Skin epidermis (tissue), 12 donors: Measurements from ENCODE around the gene YPEL3.
A peak's percentile ranks its signal among the peaks of the same experiment; 100 is the strongest.

Source experiments
- H3K27ac ChIP-seq, 21 experiments: fragments of 200-600 bp; sonication (generic) in 11 of 21; one replicate each; pipeline ENCODE4 v1.5.0; 2020; ENCODE audit warnings: mild to moderate bottlenecking in 3 of 21, inconsistent platforms in 2 of 21, moderate library complexity in 2 of 21
- H3K4me3 ChIP-seq, 7 experiments: fragments of 200-600 bp; sonication (generic) in 2 of 7; one replicate each; pipeline ENCODE4 v1.5.0; 2020; ENCODE audit warnings: inconsistent platforms in 2 of 7, mild to moderate bottlenecking in 2 of 7, moderate library complexity in 1 of 7

YPEL3 gene

DNA sequence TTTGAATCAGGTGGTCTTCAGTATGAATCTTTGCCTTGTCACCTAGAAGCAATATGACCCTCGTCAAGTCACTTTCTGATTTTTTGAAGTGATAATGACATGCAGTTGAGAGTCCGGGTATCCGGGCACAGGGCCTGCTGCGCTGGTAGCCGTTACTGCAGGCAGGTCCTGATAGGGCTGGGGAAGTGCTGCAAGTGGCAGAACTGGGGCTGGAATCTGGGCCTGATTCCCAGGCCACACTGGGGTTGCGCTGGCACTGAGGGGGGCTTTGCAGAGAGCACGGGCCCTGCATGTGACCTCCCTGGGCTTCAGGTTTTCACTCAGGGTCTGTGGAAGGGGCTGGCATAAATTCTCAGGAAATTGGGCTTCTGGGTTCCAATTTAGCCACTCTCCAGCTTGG, 17.3 kb downstream of the YPEL3 start:
- H3K4me3 ChIP-seq: no peak overlapping the region
- H3K27ac ChIP-seq: no peak overlapping the region

DNA sequence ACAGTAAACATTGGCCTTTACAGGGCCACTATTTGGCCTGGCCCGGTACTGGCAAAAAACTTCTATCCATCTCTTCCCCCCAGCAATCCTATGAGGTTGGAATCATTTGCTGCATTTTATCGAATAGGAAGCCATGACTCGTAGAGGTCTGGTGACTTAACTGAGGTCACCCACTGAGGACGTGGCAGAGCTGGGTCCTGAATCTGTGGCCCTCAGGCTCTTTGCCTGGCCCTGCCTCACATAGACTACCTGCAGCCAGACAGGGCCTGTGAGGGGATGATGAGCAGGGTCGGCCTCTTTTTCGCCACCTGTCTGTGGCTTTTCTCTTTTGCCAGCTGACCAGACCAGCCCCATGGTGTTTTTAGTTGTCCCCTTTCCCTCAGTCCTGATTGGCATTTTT, 18.4 kb downstream of the YPEL3 start:
- H3K4me3 ChIP-seq: no peak overlapping the region

GRCh38 chr16:30076276-30076791, 19.7 kb downstream of the YPEL3 start:
- peak overlapping the region; percentile 86 to 99 (median 95) for H3K4me3 ChIP-seq

More for the DNA sequence above, 18.4 kb downstream of the YPEL3 start:
- peak overlapping the region in 2 of 21 experiments; percentile 26 to 100 for H3K27ac ChIP-seq

DNA sequence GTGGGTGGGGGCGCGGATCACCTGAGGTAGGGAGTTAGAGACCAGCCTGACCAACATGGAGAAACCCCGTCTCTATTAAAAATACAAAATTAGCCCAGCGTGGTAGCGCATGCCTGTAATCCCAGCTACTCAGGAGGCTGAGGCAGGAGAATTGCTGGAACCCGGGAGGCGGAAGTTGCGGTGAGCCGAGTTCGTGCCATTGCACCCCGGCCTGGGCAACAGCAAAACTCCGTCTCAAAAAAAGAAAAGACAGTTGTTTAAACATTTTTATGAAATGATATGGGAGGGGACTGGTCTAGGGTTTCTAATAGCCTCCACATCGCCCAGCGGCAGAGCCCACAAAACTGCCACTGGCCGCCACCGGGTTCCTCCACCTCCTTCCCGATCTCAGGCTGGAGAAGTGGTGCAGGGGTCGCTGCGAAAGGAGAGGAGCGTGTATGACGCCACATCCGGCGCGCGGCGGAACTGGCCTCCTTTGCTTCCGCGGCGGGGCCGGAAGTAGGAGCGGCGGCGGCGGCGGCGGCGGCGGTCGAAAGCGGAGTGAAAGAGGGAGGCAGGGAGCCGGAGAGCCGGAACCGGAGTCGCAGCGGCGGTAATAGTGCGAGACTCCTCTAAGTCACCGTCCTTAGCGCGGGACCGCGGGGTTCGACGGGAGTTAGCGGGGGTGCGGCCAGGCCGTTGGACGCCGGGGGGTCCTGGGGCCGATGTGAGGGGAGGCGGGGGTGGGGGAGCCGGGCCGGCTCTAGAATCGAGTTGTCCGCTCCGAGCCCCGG, 20.3 kb downstream of the YPEL3 start, which contains the start of gene PPP4C:
PPP4C (plus strand) TSS at position 492 of the 773 bp plus-strand sequence. CDS start 384 bp downstream, outside the sequence.
- Histone ChIP-seq H3K27ac (peak within 1 kb of the TSS; percentile 89 to 100 (median 97)), H3K4me3 (peak within 1 kb of the TSS; percentile 86 to 99 (median 95))

More at GRCh38 chr16:30076276-30076791, 19.7 kb downstream of the YPEL3 start:
- peak overlapping the region; percentile 89 to 100 (median 97) for H3K27ac ChIP-seq

GRCh38 chr16:30070490-30070889, 25.5 kb downstream of the YPEL3 start:
- Histone ChIP-seq H3K4me3 (no peak overlapping the region), H3K27ac (peak overlapping the region in 3 of 21 experiments; percentile 8 to 35 (median 35))

DNA sequence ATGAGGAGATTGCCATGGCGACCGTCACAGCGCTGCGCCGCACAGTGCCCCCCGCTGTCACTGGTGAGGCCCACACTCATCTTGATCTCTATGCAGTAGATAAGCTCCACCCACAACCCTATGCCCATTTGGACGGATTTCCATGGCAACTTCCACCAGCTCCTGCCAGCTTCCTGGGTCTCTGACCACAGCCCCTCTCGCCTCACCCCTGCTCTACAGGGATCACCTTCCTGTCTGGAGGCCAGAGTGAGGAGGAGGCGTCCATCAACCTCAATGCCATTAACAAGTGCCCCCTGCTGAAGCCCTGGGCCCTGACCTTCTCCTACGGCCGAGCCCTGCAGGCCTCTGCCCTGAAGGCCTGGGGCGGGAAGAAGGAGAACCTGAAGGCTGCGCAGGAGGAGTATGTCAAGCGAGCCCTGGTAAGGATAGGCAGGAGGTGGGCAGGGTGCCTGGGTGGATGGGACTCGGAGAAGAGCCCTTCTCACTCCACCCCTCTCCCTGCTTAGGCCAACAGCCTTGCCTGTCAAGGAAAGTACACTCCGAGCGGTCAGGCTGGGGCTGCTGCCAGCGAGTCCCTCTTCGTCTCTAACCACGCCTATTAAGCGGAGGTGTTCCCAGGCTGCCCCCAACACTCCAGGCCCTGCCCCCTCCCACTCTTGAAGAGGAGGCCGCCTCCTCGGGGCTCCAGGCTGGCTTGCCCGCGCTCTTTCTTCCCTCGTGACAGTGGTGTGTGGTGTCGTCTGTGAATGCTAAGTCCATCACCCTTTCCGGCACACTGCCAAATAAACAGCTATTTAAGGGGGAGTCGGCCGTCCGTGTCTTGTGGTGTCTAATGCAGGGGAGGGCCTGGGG, 26.2 kb downstream of the YPEL3 start:
- Histone ChIP-seq H3K27ac (peak overlapping the region in 6 of 21 experiments; percentile 15 to 55 (median 26)), H3K4me3 (no peak overlapping the region)

DNA sequence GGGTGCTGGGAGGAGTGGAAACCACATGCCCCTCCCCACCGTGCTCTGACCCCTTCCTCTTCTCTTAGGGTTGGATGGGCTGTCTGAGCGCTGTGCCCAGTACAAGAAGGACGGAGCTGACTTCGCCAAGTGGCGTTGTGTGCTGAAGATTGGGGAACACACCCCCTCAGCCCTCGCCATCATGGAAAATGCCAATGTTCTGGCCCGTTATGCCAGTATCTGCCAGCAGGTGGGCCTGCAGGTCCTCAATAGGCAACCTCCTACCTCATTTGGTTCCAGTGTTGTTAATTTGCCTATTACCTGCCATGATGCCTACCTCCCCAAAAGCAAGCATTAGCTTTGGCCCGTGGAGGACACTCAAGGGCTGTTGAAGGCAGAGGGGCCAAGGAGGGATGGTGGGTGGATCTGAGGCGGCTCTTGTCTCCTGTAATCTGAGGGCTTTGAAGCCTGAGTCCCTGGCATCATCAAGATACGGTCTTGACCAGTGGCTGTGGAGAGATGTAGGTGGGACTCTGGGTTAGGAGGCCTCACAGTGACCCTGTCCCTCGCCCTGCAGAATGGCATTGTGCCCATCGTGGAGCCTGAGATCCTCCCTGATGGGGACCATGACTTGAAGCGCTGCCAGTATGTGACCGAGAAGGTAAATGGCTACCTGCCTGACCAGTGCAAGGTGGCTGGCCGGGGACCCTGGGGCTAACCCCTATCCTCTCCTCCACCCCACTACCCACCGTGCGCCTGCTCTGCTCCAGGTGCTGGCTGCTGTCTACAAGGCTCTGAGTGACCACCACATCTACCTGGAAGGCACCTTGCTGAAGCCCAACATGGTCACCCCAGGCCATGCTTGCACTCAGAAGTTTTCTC, 27.0 kb downstream of the YPEL3 start:
- Histone ChIP-seq H3K4me3 (no peak overlapping the region), H3K27ac (peak overlapping the region in 6 of 21 experiments; percentile 15 to 55 (median 32))

- Histone ChIP-seq H3K27ac (peak overlapping the region in 3 of 21 experiments; percentile 13 to 51 (median 32)), H3K4me3 (no peak overlapping the region)
Measured at GRCh38 chr16:30068333-30068732, 27.7 kb downstream of the YPEL3 start.

DNA sequence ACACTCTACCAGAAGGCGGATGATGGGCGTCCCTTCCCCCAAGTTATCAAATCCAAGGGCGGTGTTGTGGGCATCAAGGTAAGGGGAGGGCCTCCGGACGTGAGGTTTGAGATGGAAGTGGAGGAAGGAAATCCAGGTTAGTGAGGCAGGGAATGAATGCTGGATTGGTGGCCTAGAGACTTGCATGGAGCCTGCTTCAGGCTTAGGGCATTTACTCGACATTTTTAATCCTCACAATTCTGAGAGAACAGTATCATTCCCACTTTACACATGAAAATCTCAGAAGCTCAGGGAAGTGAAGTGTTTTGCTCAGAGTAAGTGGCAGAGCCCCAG, 28.5 kb downstream of the YPEL3 start:
- Histone ChIP-seq H3K4me3 (peak overlapping the region in 6 of 7 experiments; percentile 86 to 99 (median 94)), H3K27ac (peak overlapping the region in 10 of 21 experiments; percentile 90 to 99 (median 98))

DNA sequence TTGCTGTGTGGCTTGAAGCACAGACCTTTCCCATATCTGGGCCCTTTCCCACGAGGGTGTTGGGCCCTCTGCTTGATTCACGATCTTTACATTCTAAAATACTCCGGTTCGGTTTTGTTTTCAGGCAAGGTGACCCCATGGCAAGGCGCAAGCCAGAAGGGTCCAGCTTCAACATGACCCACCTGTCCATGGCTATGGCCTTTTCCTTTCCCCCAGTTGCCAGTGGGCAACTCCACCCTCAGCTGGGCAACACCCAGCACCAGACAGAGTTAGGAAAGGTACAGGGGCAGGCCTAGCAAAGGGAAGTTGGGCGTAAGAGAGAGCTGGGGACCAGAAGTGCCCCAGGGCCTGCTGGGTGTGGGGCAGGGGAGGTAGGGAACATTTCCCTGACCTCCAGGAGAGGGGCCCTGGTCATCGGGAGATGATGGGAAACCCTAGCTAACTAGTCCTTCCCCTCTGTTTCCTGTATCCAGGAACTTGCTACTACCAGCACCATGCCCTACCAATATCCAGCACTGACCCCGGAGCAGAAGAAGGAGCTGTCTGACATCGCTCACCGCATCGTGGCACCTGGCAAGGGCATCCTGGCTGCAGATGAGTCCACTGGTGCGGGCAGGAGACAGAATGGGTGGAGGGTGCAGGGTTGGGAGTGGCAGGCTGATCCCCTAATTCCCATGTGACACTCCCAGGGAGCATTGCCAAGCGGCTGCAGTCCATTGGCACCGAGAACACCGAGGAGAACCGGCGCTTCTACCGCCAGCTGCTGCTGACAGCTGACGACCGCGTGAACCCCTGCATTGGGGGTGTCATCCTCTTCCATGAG, 29.0 kb downstream of the YPEL3 start:
- peak overlapping the region; percentile 88 to 100 (median 97) for H3K27ac ChIP-seq
- H3K4me3 ChIP-seq: peak overlapping the region; percentile 86 to 99 (median 93)

DNA sequence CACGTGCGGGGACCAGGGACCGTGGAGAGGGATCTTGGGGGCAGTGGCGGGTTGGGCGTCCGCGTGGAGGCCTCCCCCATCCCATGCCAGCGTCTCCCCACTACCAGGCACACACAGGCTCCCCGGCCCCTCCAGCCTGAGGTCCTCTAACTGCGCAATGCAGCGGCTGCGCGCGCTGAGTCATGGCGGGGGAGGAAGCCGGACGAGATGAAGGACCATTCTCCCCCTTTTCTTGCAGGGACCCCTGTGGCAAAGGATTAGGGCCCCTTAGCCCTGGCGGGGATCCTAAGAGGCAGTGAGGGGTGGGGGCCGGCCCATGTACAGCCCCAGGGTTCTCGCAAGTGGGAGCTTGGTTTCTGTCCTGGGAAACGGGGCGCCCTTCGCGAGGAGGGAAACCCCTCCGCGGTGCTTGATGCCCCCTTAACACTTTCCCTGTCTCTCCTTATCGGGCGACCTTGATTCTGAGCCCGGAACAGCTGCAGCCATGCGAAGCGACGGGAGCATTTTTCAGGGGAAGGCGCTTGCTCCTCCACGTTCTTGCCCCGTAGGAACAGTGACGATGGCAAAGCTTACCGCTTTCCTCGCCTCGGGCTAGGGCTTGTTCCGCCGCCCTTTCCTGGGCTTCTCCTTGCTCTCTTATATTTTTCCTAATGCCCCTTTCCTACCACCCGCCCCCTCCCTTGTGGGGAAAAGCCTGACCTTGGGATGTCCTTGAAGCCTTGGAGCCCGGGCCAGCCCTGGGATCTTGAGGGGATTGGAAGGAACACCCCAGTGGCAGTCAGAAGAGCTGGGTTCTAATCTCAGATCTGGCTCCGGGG, 29.9 kb downstream of the YPEL3 start:
- Histone ChIP-seq H3K4me3 (peak overlapping the region; percentile 86 to 99 (median 93)), H3K27ac (peak overlapping the region; percentile 88 to 100 (median 97))

GRCh38 chr16:30065102-30065942, 30.7 kb downstream of the YPEL3 start, which contains the start of gene ALDOA:
ALDOA (plus strand) TSS chr16:30065760; CDS start chr16:30066898, 1,138 bp downstream.
- H3K4me3 ChIP-seq: peak within 1 kb of the TSS; percentile 86 to 99 (median 93)
- peak within 1 kb of the TSS; percentile 88 to 100 (median 97) for H3K27ac ChIP-seq

DNA sequence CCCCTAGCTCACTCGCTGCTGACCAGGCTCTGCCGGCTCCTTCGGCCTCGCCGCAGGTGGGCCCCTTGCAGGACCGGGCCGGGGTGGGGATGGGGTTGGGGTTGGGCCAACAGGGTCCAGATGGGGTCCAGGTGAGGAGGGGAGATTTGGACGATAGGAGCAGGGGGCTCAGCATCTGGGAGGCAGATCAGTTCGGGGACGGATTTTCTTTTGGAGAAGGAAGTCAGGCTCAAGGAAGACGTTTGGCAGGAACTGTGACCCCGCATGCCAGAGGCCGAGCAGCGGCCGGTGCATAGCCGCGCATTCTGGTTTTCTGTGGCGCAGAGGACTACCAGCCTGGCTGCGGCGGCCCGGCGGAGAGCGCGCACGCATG, 31.3 kb downstream of the YPEL3 start:
- Histone ChIP-seq H3K4me3 (peak overlapping the region; percentile 86 to 99 (median 93)), H3K27ac (peak overlapping the region; percentile 88 to 100 (median 97))

- peak overlapping the region; percentile 86 to 99 (median 93) for H3K4me3 ChIP-seq
- peak overlapping the region; percentile 88 to 100 (median 97) for H3K27ac ChIP-seq
Measured at GRCh38 chr16:30063893-30064728, 31.9 kb downstream of the YPEL3 start.

GRCh38 chr16:30063278-30063892, 32.6 kb downstream of the YPEL3 start:
- peak overlapping the region; percentile 86 to 99 (median 93) for H3K4me3 ChIP-seq

More at GRCh38 chr16:30063278-30063892, 32.6 kb downstream of the YPEL3 start:
- peak overlapping the region in 20 of 21 experiments; percentile 88 to 100 (median 98) for H3K27ac ChIP-seq
